ENCODE measurements around the gene TMEM234. TPM values are rescaled to one million over a fixed set of nuclear protein-coding genes. Genes with fewer than 3 reads are reported as not detected.
A peak's percentile ranks its signal among the peaks of the same experiment; 100 is the strongest.

Gene TMEM234
- polyA plus RNA-seq, 1 donor from 2014 or later: 7.2 TPM

- Mint-ChIP-seq H3K27me3 (no peaks in the 10 kb centered on the region), H3K36me3 (no peaks in the 10 kb centered on the region), H3K27ac (peak overlapping the region; percentile 94 to 99 (median 97)), H3K9me3 (no peaks in the 10 kb centered on the region), H3K4me3 (peak overlapping the region; percentile 82 to 96 (median 94)), H3K4me1 (peaks cover 22 to 41% (median 33%) of the 10 kb centered on the region in 3 donors)
Observed at GRCh38 chr1:32180186-32181060, 41.7 kb downstream of the TMEM234 start.

GRCh38 chr1:32179443-32180185 is 42.5 kb downstream of the TMEM234 start, which contains the start of gene TXLNA:
TSS of gene TXLNA (plus strand) at chr1:32179675. CDS start at chr1:32180346, 671 bp downstream.
- peaks cover 19 to 36% (median 28%) of the 10 kb centered on the region in 3 donors for H3K4me1 Mint-ChIP-seq
- peak within 1 kb of the TSS; percentile 82 to 96 (median 94) for H3K4me3 Mint-ChIP-seq
- H3K27ac Mint-ChIP-seq: peak within 1 kb of the TSS; percentile 94 to 99 (median 97)
- H3K36me3 Mint-ChIP-seq: no peaks in the 10 kb centered on the region
- no peaks in the 10 kb centered on the region for H3K27me3 Mint-ChIP-seq
- H3K9me3 Mint-ChIP-seq: no peaks in the 10 kb centered on the region

- Mint-ChIP-seq H3K4me3 (peak overlapping the region; percentile 82 to 96 (median 94)), H3K27ac (peak overlapping the region; percentile 94 to 99 (median 97)), H3K4me1 (peaks cover 19 to 35% (median 24%) of the 10 kb centered on the region in 3 donors), H3K36me3 (no peaks in the 10 kb centered on the region), H3K9me3 (no peaks in the 10 kb centered on the region), H3K27me3 (no peaks in the 10 kb centered on the region)
Observed at GRCh38 chr1:32179193-32179442, 43.0 kb downstream of the TMEM234 start.

GRCh38 chr1:32178380-32179192 is 43.6 kb downstream of the TMEM234 start:
- Mint-ChIP-seq H3K36me3 (no peaks in the 10 kb centered on the region), H3K4me1 (peaks cover 19 to 32% (median 20%) of the 10 kb centered on the region in 3 donors)

GRCh38 chr1:32172621-32173245 is 49.4 kb downstream of the TMEM234 start:
- peaks cover 6% of the 10 kb centered on the region for H3K36me3 Mint-ChIP-seq
- H3K27me3 Mint-ChIP-seq: no peaks in the 10 kb centered on the region
- peaks cover 0 to 1% (median 0%) of the 10 kb centered on the region in 3 donors for H3K4me1 Mint-ChIP-seq
- peak overlapping the region in 1 of 4 donors; percentile 82 for H3K4me3 Mint-ChIP-seq
- no peaks in the 10 kb centered on the region for H3K9me3 Mint-ChIP-seq
- H3K27ac Mint-ChIP-seq: peak overlapping the region in 1 of 3 donors; percentile 39

More at GRCh38 chr1:32178380-32179192, 43.6 kb downstream of the TMEM234 start:
- Mint-ChIP-seq H3K9me3 (no peaks in the 10 kb centered on the region), H3K4me3 (peak overlapping the region; percentile 82 to 96 (median 94)), H3K27ac (peak overlapping the region in 2 of 3 donors; percentile 94 to 97), H3K27me3 (no peaks in the 10 kb centered on the region)

GRCh38 chr1:32170991-32171390 is 51.2 kb downstream of the TMEM234 start:
- no peak overlapping the region for H3K27ac Mint-ChIP-seq
- H3K27me3 Mint-ChIP-seq: no peaks in the 10 kb centered on the region
- H3K36me3 Mint-ChIP-seq: peaks cover 8% of the 10 kb centered on the region
- H3K9me3 Mint-ChIP-seq: no peaks in the 10 kb centered on the region
- H3K4me3 Mint-ChIP-seq: no peak overlapping the region
- H3K4me1 Mint-ChIP-seq: peaks cover 0 to 1% (median 0%) of the 10 kb centered on the region in 3 donors

Other genes with a start within 250 kb of the TMEM234 start
- 123 TPM for gene KHDRBS1, start 208.5 kb downstream of the TMEM234 start, polyA plus RNA-seq
- gene TMEM39B, start 149.4 kb downstream of the TMEM234 start, polyA plus RNA-seq: 5.9 TPM
- 15.9 TPM for gene KPNA6, start 114.3 kb downstream of the TMEM234 start, polyA plus RNA-seq
- gene TXLNA, start 42.7 kb downstream of the TMEM234 start, polyA plus RNA-seq: 29.1 TPM
- 14.0 TPM for gene CCDC28B, start 21.8 kb downstream of the TMEM234 start, polyA plus RNA-seq
- 1.7 TPM for gene IQCC, start 16.7 kb downstream of the TMEM234 start, polyA plus RNA-seq
- gene DCDC2B, start 13.3 kb downstream of the TMEM234 start, polyA plus RNA-seq: not detected
- 154 TPM for gene EIF3I, start 54 bp upstream of the TMEM234 start, polyA plus RNA-seq
- not detected for gene FAM167B, start 24.9 kb upstream of the TMEM234 start, polyA plus RNA-seq
- gene LCK, start 28.9 kb upstream of the TMEM234 start, polyA plus RNA-seq: 80.5 TPM
- 183 TPM for gene HDAC1, start 69.7 kb upstream of the TMEM234 start, polyA plus RNA-seq
- 219 TPM for gene MARCKSL1, start 113.9 kb upstream of the TMEM234 start, polyA plus RNA-seq
- 1.7 TPM for gene FAM229A, start 140.1 kb upstream of the TMEM234 start, polyA plus RNA-seq
- gene TSSK3, start 140.2 kb upstream of the TMEM234 start, polyA plus RNA-seq: not detected
- 41.0 TPM for gene BSDC1, start 172.1 kb upstream of the TMEM234 start, polyA plus RNA-seq
- not detected for gene ZBTB8B, start 242.7 kb upstream of the TMEM234 start, polyA plus RNA-seq

Data from IgD-negative memory B cell (primary cell).